Suppressor macrophage (primary cell): ENCODE data around the gene RAB15.

Experiments
- DNase-seq, 4 experiments: peaks; one replicate each; pipeline ENCODE4 v3.0.0-alpha.2; 2020 to 2022

The RAB15 gene

DNA sequence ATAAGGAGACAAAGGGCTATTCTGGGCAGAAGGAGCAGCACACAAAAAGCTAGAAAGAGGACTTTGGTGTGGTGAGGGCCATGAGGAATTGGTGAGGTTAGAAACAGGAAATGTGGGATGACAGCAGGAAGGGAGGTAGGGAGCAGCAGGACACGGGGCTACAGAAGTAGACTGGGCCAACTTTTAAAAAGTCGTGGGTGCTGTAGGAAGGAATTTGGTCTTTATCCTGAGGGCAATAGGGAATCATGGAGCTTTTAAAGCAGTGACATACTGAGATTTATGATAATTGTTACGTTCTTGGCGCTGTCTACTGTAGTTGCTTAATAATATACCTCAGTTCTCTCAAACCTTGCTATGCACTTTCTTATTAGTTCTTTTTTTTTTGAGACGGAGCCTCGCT lies 66.1 kb downstream of the RAB15 start:
- DNase-seq = peak in 1 of 4 experiments; percentile 14

GRCh38 chr14:64899958-64900357 lies 72.2 kb downstream of the RAB15 start:
- no peak for DNase-seq
